GM18520 (cell line): ENCODE measurements around the gene PTPRG.

Experiments used
- ATAC-seq: cut with Tn5 transposase; IDR thresholded peaks from one replicate; pipeline ENCODE4 v1.9.1; 2021; ENCODE audit not compliant: unreplicated experiment

PTPRG gene

GRCh38 chr3:61648481-61648880 is 87.1 kb downstream of the PTPRG start:
- no peak for ATAC-seq

GRCh38 chr3:61649381-61650170 is 88.2 kb downstream of the PTPRG start:
- ATAC-seq, result no peak

- ATAC-seq, result no peak
Measured at GRCh38 chr3:61650276-61650675, 88.9 kb downstream of the PTPRG start.

- no peak for ATAC-seq
Measured at GRCh38 chr3:61650719-61651410, 89.5 kb downstream of the PTPRG start.

- ATAC-seq, result no peak
Measured at GRCh38 chr3:61657689-61658088, 96.3 kb downstream of the PTPRG start.

- no peak for ATAC-seq
Measured at GRCh38 chr3:61662861-61663260, 101.5 kb downstream of the PTPRG start.

GRCh38 chr3:61663356-61664104 is 102.2 kb downstream of the PTPRG start:
- no peak for ATAC-seq

GRCh38 chr3:61664105-61664482 is 102.7 kb downstream of the PTPRG start:
- no peak for ATAC-seq

- ATAC-seq, result no peak
Measured at GRCh38 chr3:61665121-61665520, 103.8 kb downstream of the PTPRG start.

- ATAC-seq, result no peak
Measured at GRCh38 chr3:61665987-61666386, 104.6 kb downstream of the PTPRG start.

- ATAC-seq, result no peak
Measured at GRCh38 chr3:61666615-61667330, 105.4 kb downstream of the PTPRG start.

GRCh38 chr3:61667383-61667782 is 106.0 kb downstream of the PTPRG start:
- no peak for ATAC-seq

GRCh38 chr3:61667814-61668213 is 106.4 kb downstream of the PTPRG start:
- ATAC-seq, result no peak

GRCh38 chr3:61668317-61668864 is 107.0 kb downstream of the PTPRG start:
- ATAC-seq, result no peak

GRCh38 chr3:61669203-61669602 is 107.8 kb downstream of the PTPRG start:
- no peak for ATAC-seq

- no peak for ATAC-seq
Measured at GRCh38 chr3:61669668-61670299, 108.4 kb downstream of the PTPRG start.

- no peak for ATAC-seq
Measured at GRCh38 chr3:61673651-61674050, 112.3 kb downstream of the PTPRG start.

- no peak for ATAC-seq
Measured at GRCh38 chr3:61674596-61674995, 113.2 kb downstream of the PTPRG start.

- ATAC-seq, result no peak
Measured at GRCh38 chr3:61679026-61679425, 117.7 kb downstream of the PTPRG start.

GRCh38 chr3:61680617-61681016 is 119.2 kb downstream of the PTPRG start:
- no peak for ATAC-seq
